ENCODE data around the gene MAPKAP1. TPM values are rescaled to one million over a fixed set of nuclear protein-coding genes. Genes with fewer than 3 reads are reported as not detected.

MAPKAP1 gene
- total and polyA plus RNA-seq, 9 donors: 47.3 to 67.3 (median 59.6) TPM

- H3K4me3 ChIP-seq (ENCODE audit: low read length): no peak overlapping the region
- WGBS (ENCODE audit: insufficient coverage): 81% methylated on average over 8 of the region's 8 CpGs
- no peaks in the 10 kb centered on the region for H3K27me3 ChIP-seq (ENCODE audit: control insufficient read depth, insufficient read depth, low read length)
- H3K27ac ChIP-seq (ENCODE audit: low read length): no peak overlapping the region
- peaks cover 6% of the 10 kb centered on the region for H3K4me1 ChIP-seq (ENCODE audit: control insufficient read depth, insufficient read depth, low read length)
- DNase-seq: no peak
- H3K36me3 ChIP-seq (ENCODE audit: control insufficient read depth, insufficient read depth, low read length): no peaks in the 10 kb centered on the region
- no peaks in the 10 kb centered on the region for H3K9me3 ChIP-seq (replicated peaks; ENCODE audit: control insufficient read depth, low read depth, low read length)
These were observed 283.0 kb downstream of the MAPKAP1 start for GRCh38 chr9:125423964-125424363.

- 81% methylated on average over 8 of the region's 10 CpGs for WGBS (ENCODE audit: insufficient coverage)
- Histone ChIP-seq H3K27ac (ENCODE audit: low read length) (no peak overlapping the region), H3K4me1 (ENCODE audit: control insufficient read depth, insufficient read depth, low read length) (no peaks in the 10 kb centered on the region), H3K9me3 (replicated peaks; ENCODE audit: control insufficient read depth, low read depth, low read length) (no peaks in the 10 kb centered on the region), H3K4me3 (ENCODE audit: low read length) (no peak overlapping the region), H3K36me3 (ENCODE audit: control insufficient read depth, insufficient read depth, low read length) (no peaks in the 10 kb centered on the region), H3K27me3 (ENCODE audit: control insufficient read depth, insufficient read depth, low read length) (no peaks in the 10 kb centered on the region)
- DNase-seq: no peak
These were observed 284.2 kb downstream of the MAPKAP1 start for GRCh38 chr9:125422853-125423252.

GRCh38 chr9:125421591-125422181 lies 285.3 kb downstream of the MAPKAP1 start:
- Histone ChIP-seq H3K4me3 (ENCODE audit: low read length) (no peak overlapping the region), H3K9me3 (replicated peaks; ENCODE audit: control insufficient read depth, low read depth, low read length) (no peaks in the 10 kb centered on the region), H3K27me3 (ENCODE audit: control insufficient read depth, insufficient read depth, low read length) (no peaks in the 10 kb centered on the region), H3K36me3 (ENCODE audit: control insufficient read depth, insufficient read depth, low read length) (no peaks in the 10 kb centered on the region), H3K4me1 (ENCODE audit: control insufficient read depth, insufficient read depth, low read length) (no peaks in the 10 kb centered on the region), H3K27ac (ENCODE audit: low read length) (no peak overlapping the region)
- 63% methylated on average over 8 of the region's 13 CpGs for WGBS (ENCODE audit: insufficient coverage)
- no peak for DNase-seq

GRCh38 chr9:125421166-125421565 lies 285.8 kb downstream of the MAPKAP1 start:
- Histone ChIP-seq H3K27ac (ENCODE audit: low read length) (no peak overlapping the region), H3K4me1 (ENCODE audit: control insufficient read depth, insufficient read depth, low read length) (no peaks in the 10 kb centered on the region), H3K4me3 (ENCODE audit: low read length) (no peak overlapping the region)

GRCh38 chr9:125418404-125418803 lies 288.6 kb downstream of the MAPKAP1 start:
- Histone ChIP-seq H3K4me1 (ENCODE audit: control insufficient read depth, insufficient read depth, low read length) (no peaks in the 10 kb centered on the region), H3K9me3 (replicated peaks; ENCODE audit: control insufficient read depth, low read depth, low read length) (no peaks in the 10 kb centered on the region), H3K27me3 (ENCODE audit: control insufficient read depth, insufficient read depth, low read length) (no peaks in the 10 kb centered on the region), H3K36me3 (ENCODE audit: control insufficient read depth, insufficient read depth, low read length) (no peaks in the 10 kb centered on the region), H3K27ac (ENCODE audit: low read length) (no peak overlapping the region), H3K4me3 (ENCODE audit: low read length) (no peak overlapping the region)
- WGBS (ENCODE audit: insufficient coverage): no CpG with 5 or more reads among the region's 3 CpGs
- no peak for DNase-seq

More at GRCh38 chr9:125421166-125421565, 285.8 kb downstream of the MAPKAP1 start:
- no peak for DNase-seq
- H3K27me3 ChIP-seq (ENCODE audit: control insufficient read depth, insufficient read depth, low read length): no peaks in the 10 kb centered on the region
- H3K36me3 ChIP-seq (ENCODE audit: control insufficient read depth, insufficient read depth, low read length): no peaks in the 10 kb centered on the region
- WGBS (ENCODE audit: insufficient coverage): no CpG with 5 or more reads among the region's 6 CpGs
- H3K9me3 ChIP-seq (replicated peaks; ENCODE audit: control insufficient read depth, low read depth, low read length): no peaks in the 10 kb centered on the region

- Histone ChIP-seq H3K9me3 (replicated peaks; ENCODE audit: control insufficient read depth, low read depth, low read length) (no peaks in the 10 kb centered on the region), H3K36me3 (ENCODE audit: control insufficient read depth, insufficient read depth, low read length) (no peaks in the 10 kb centered on the region), H3K4me1 (ENCODE audit: control insufficient read depth, insufficient read depth, low read length) (no peaks in the 10 kb centered on the region), H3K27ac (ENCODE audit: low read length) (no peak overlapping the region), H3K27me3 (ENCODE audit: control insufficient read depth, insufficient read depth, low read length) (no peaks in the 10 kb centered on the region), H3K4me3 (ENCODE audit: low read length) (no peak overlapping the region)
- DNase-seq: no peak
- 92% methylated on average over 6 of the region's 8 CpGs for WGBS (ENCODE audit: insufficient coverage)
These were observed 290.5 kb downstream of the MAPKAP1 start for GRCh38 chr9:125416517-125416916.

- Histone ChIP-seq H3K4me1 (ENCODE audit: control insufficient read depth, insufficient read depth, low read length) (no peaks in the 10 kb centered on the region), H3K27me3 (ENCODE audit: control insufficient read depth, insufficient read depth, low read length) (no peaks in the 10 kb centered on the region), H3K4me3 (ENCODE audit: low read length) (no peak overlapping the region), H3K27ac (ENCODE audit: low read length) (no peak overlapping the region), H3K36me3 (ENCODE audit: control insufficient read depth, insufficient read depth, low read length) (no peaks in the 10 kb centered on the region), H3K9me3 (replicated peaks; ENCODE audit: control insufficient read depth, low read depth, low read length) (no peaks in the 10 kb centered on the region)
- WGBS (ENCODE audit: insufficient coverage): 80% methylated on average over 14 of the region's 23 CpGs
- no peak for DNase-seq
These were observed 291.2 kb downstream of the MAPKAP1 start for GRCh38 chr9:125415583-125416460.

- H3K4me3 ChIP-seq (ENCODE audit: low read length): no peak overlapping the region
- no peaks in the 10 kb centered on the region for H3K36me3 ChIP-seq (ENCODE audit: control insufficient read depth, insufficient read depth, low read length)
- peaks cover 2% of the 10 kb centered on the region for H3K27me3 ChIP-seq (ENCODE audit: control insufficient read depth, insufficient read depth, low read length)
- H3K9me3 ChIP-seq (replicated peaks; ENCODE audit: control insufficient read depth, low read depth, low read length): no peaks in the 10 kb centered on the region
- H3K4me1 ChIP-seq (ENCODE audit: control insufficient read depth, insufficient read depth, low read length): peaks cover 1% of the 10 kb centered on the region
- no peak overlapping the region for H3K27ac ChIP-seq (ENCODE audit: low read length)
- 93% methylated on average over 5 of the region's 8 CpGs for WGBS (ENCODE audit: insufficient coverage)
- DNase-seq: no peak
These were observed 293.4 kb downstream of the MAPKAP1 start for GRCh38 chr9:125413579-125413978.

- no peaks in the 10 kb centered on the region for H3K9me3 ChIP-seq (replicated peaks; ENCODE audit: control insufficient read depth, low read depth, low read length)
- no peak overlapping the region for H3K27ac ChIP-seq (ENCODE audit: low read length)
- no peak for DNase-seq
- 80% methylated on average over 8 of the region's 10 CpGs for WGBS (ENCODE audit: insufficient coverage)
- H3K4me1 ChIP-seq (ENCODE audit: control insufficient read depth, insufficient read depth, low read length): peaks cover 10% of the 10 kb centered on the region
- H3K36me3 ChIP-seq (ENCODE audit: control insufficient read depth, insufficient read depth, low read length): no peaks in the 10 kb centered on the region
- H3K4me3 ChIP-seq (ENCODE audit: low read length): no peak overlapping the region
- peaks cover 7% of the 10 kb centered on the region for H3K27me3 ChIP-seq (ENCODE audit: control insufficient read depth, insufficient read depth, low read length)
These were observed 294.8 kb downstream of the MAPKAP1 start for GRCh38 chr9:125412166-125412565.

- 76% methylated on average over 8 of the region's 14 CpGs for WGBS (ENCODE audit: insufficient coverage)
- no peak overlapping the region for H3K27ac ChIP-seq (ENCODE audit: low read length)
- H3K27me3 ChIP-seq (ENCODE audit: control insufficient read depth, insufficient read depth, low read length): peaks cover 10% of the 10 kb centered on the region
- H3K4me1 ChIP-seq (ENCODE audit: control insufficient read depth, insufficient read depth, low read length): peaks cover 10% of the 10 kb centered on the region
- H3K9me3 ChIP-seq (replicated peaks; ENCODE audit: control insufficient read depth, low read depth, low read length): no peaks in the 10 kb centered on the region
- H3K4me3 ChIP-seq (ENCODE audit: low read length): no peak overlapping the region
- no peak for DNase-seq
- no peaks in the 10 kb centered on the region for H3K36me3 ChIP-seq (ENCODE audit: control insufficient read depth, insufficient read depth, low read length)
These were observed 295.7 kb downstream of the MAPKAP1 start for GRCh38 chr9:125411171-125411756.
